AG09319 (cell line): ENCODE data around the gene SURF6.
"Not testable (repeated sequence)": the region's sequence is repeated elsewhere in the genome, so short reads cannot be mapped to it uniquely, and the experiment has no call there.

Experiments
- DNase-seq: peaks from one replicate; pipeline ENCODE4 v3.0.0-alpha.2; 2010; ENCODE audit warnings: low read depth; ENCODE audit errors: extremely low read depth
- TF ChIP-seq, protein P1 (sequence below): IDR thresholded peaks from 2 replicates; pipeline ENCODE4 v1.5.1; 2011; ENCODE audit warnings: low read depth, mild to moderate bottlenecking, inconsistent platforms, low read length, moderate library complexity

Gene SURF6

DNA sequence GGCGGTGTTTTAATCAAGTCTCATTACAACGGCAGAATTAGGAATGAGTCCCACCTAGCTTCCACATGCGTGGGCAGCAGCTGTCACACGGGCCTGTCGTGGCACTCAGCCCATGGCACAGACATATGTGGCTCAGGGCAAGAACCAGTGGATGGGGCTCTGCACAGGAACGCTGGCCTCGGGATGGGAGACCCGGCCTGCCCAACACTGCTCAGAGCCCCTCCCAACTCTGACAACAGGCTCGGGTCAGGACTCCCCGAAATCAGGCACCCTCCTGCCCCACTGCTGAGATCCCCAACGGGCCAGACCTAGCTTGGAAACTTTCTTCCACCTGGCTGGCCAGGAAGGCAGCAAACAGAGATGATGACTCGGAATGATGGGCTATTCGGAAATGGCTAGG lies 4.9 kb upstream of the SURF6 start:
- TF ChIP-seq, protein P1, sequence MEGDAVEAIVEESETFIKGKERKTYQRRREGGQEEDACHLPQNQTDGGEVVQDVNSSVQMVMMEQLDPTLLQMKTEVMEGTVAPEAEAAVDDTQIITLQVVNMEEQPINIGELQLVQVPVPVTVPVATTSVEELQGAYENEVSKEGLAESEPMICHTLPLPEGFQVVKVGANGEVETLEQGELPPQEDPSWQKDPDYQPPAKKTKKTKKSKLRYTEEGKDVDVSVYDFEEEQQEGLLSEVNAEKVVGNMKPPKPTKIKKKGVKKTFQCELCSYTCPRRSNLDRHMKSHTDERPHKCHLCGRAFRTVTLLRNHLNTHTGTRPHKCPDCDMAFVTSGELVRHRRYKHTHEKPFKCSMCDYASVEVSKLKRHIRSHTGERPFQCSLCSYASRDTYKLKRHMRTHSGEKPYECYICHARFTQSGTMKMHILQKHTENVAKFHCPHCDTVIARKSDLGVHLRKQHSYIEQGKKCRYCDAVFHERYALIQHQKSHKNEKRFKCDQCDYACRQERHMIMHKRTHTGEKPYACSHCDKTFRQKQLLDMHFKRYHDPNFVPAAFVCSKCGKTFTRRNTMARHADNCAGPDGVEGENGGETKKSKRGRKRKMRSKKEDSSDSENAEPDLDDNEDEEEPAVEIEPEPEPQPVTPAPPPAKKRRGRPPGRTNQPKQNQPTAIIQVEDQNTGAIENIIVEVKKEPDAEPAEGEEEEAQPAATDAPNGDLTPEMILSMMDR = no peak
- DNase-seq = no peak

DNA sequence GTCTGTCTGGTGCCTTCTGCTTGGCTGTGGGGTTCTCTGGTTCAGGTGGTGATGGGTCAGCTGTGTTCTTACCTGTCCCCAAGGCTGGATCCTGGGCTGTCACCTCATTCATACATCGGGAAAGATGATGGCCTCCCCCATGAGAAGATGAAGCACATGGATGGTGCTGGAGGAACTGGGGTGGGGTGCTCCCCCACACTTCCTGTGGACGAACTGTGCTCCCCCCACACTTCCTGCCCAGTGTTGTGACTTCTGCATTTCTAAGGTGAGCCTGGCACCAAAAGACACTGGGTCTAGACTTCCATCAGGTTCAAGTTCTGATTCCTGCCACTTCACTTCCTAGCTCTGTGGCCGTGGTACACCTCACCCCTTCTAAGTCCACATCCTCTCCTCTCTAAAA lies 4.3 kb upstream of the SURF6 start:
- no peak for DNase-seq
- TF ChIP-seq, protein P1 = no peak

DNA sequence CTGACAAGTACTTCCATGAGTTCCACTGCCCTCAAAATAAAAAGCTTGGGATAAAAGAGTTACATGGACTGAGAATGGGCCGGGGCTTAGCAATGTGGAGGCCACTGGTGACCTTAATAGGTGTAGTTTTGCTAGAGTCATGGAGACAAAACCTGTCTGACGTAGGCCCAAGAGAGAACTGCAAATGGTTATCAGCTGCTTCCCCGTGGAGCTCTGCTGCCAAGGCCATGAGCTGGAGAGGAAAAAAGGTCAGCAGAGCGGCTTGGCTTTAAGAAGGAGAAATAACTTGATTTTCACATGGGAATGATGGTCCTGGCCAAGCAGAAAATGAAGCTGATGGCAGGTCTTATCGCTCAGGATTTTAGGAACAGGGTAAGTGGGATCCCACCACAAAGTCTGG lies 3.7 kb upstream of the SURF6 start:
- DNase-seq = no peak
- TF ChIP-seq, protein P1 = no peak

DNA sequence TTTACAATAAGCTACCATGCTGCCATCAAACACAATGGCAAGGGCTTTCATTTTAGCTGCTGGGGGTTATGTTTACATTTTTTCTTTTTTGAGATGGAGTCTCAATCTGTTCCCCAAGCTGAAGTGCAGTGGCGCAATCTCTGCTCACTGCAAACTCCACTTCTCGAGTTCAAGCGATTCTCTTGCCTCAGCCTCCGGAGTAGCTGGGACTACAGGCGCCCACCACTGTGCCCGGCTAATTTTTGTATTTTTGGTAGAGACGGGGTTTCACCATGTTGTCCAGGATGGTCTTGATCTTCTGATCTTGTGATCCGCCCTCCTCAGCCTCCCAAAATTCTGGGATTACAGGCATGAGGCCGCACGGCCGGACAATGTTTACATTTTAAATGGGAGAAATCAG lies 1.1 kb downstream of the SURF6 start:
- not testable (repeated sequence) for DNase-seq

DNA sequence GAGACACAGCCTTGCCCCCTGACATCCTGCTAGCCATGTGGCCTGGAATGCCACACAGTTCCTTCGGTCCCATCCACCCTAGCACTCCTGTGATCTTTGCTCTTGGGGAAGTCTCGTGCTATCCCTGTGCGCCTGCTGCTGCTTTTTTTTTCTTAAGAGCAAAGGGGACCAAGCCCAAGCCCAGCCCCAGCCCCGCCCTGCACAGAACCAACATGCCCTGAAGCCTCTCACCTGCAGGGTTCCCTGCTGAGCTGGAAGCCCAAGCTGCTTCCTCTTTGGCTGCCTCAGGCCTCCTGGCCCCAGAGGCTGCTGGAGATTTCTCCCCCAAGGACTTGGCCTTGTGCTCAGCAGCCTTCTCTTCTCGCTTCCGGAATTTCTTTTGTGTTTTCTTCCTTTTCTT lies 1.8 kb downstream of the SURF6 start:
- DNase-seq = no peak
- TF ChIP-seq, protein P1 = no peak

DNA sequence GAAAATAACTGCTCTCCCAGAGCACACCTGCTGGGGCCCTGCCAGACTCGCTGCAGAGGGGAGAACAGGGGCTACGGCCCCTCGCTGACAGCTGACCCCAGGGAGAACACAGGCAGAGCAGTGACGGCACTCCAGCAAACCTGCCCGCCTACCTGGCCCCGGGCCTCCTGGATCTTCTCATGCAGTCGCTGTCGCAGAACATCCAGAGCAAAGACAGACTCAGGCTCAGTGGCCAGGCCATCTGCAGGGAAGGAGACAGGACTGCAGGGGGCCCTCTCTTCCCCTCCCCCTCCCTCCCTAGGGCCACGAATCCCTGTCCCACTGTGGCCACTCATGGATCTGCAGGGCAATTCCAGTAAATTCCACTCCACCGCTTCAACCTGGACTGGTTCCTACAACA lies 2.4 kb downstream of the SURF6 start:
- TF ChIP-seq, protein P1 = no peak
- DNase-seq = no peak

DNA sequence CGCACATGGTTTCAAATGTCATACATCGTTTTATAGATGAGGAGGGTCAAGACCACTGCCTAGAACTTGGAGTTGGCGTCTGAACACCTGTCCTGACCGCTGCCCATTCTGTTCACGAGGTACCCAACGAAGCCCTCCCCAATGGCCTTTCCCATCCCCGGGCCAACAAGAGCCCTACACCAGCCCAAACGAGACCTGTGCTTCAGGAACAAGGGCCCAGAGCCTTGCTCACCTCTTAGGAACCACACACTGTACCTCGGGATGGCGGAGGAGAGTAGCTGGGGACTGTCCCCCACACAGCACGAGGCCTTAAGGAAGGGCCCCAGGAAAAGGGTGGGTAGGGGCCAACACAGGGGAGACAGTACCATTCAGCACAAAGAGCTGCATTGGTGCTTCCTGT lies 3.0 kb downstream of the SURF6 start:
- TF ChIP-seq, protein P1 = no peak
- no peak for DNase-seq

DNA sequence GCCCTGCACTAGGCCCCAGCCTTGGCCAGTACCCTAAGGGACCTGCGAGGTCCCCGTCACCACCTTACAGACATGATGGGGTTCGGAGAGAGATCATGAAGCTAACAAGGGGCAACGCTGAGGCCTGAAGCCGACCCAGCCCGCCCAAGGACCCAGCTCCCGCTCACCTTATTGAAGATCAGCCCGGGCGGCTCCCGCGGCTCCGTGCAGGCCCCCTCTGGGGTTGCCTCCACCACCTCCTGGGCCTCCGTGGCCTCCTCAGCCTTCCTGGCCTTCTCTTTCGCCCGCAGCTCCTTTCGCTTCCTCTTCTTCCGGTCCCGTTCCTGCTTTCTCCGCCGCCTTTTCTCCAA lies 3.6 kb downstream of the SURF6 start:
- no peak for DNase-seq
- TF ChIP-seq, protein P1 = no peak
